Lower leg skin (tissue), 4 donors: Measurements from ENCODE around the gene TSSK6. TPM values are rescaled to one million over a fixed set of nuclear protein-coding genes. Genes with fewer than 3 reads are reported as not detected.

Experiments
- DNase-seq, 2 donors: peaks; one replicate each; pipeline ENCODE4 v3.0.0-alpha.2; 2019; ENCODE audit warnings: low spot score in 2 of 2
- H3K4me3 ChIP-seq: fragments of 200-600 bp; sonication (generic); 2 replicates; pipeline ENCODE4 v1.5.1; 2017; ENCODE audit warnings: mild to moderate bottlenecking, low read depth; ENCODE audit not compliant: poor library complexity, severe bottlenecking
- POLR2A ChIP-seq, 2 donors: fragments of 450-650 bp; IDR thresholded peaks; one replicate each; pipeline ENCODE4 v1.6.1; 2016 to 2017; ENCODE audit warnings: antibody characterized with exemption in 2 of 2, mild to moderate bottlenecking in 1 of 2, moderate library complexity in 1 of 2
- whole genome bisulfite sequencing, 2 donors: methylation state at CpG; one replicate each; pipeline ENCODE4 v1.1.5; 2018; 5-methylcytosine and 5-hydroxymethylcytosine counted together
- intact Hi-C: fragments of 100-400 bp; cut with DNase I; formaldehyde crosslinking; loops from one replicate; pipeline ENCODE4 v1.15.0; 2023; ENCODE audit warnings: low total_unique reads
- total RNA-seq, 4 donors: library from RNA; depleted of rRNA; stranded (reverse); fragments of >200 nt; gene quantifications; one replicate each; pipeline ENCODE4 v1.1.0, GENCODE V29; 2016
- TF ChIP-seq, protein P1 (sequence below), 3 donors: fragments of 450-650 bp; IDR thresholded peaks; one replicate each; pipeline ENCODE4 v1.5.1; 2016; ENCODE audit warnings: antibody characterized with exemption in 3 of 3, mild to moderate bottlenecking in 3 of 3, moderate library complexity in 2 of 3

TSSK6 gene
- total RNA-seq: 1 to 10 TPM; 4.0 to 8.9 (median 6.7) TPM

GRCh38 chr19:19514881-19515641 is at the start of gene TSSK6:
Gene TSSK6 (minus strand): TSS chr19:19515548. CDS start chr19:19515427, 121 bp downstream.
- intact Hi-C loops: no loop called here

GRCh38 chr19:19563348-19563848 is 48.0 kb upstream of the TSSK6 start:
- peak in 1 of 2 donors; percentile 83 for DNase-seq
- no peak overlapping the region for H3K4me3 ChIP-seq
- WGBS, 2 donors: 92 to 94% methylated on average over 14 to 17 of the region's 17 CpGs
- TF ChIP-seq, protein P1, sequence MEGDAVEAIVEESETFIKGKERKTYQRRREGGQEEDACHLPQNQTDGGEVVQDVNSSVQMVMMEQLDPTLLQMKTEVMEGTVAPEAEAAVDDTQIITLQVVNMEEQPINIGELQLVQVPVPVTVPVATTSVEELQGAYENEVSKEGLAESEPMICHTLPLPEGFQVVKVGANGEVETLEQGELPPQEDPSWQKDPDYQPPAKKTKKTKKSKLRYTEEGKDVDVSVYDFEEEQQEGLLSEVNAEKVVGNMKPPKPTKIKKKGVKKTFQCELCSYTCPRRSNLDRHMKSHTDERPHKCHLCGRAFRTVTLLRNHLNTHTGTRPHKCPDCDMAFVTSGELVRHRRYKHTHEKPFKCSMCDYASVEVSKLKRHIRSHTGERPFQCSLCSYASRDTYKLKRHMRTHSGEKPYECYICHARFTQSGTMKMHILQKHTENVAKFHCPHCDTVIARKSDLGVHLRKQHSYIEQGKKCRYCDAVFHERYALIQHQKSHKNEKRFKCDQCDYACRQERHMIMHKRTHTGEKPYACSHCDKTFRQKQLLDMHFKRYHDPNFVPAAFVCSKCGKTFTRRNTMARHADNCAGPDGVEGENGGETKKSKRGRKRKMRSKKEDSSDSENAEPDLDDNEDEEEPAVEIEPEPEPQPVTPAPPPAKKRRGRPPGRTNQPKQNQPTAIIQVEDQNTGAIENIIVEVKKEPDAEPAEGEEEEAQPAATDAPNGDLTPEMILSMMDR (IDR thresholded peaks at IDR 0.05): no peak
- no peak for TF ChIP-seq POLR2A (IDR thresholded peaks at IDR 0.05)
- intact Hi-C loops: no loop called here

More at GRCh38 chr19:19514881-19515641, at the start of gene TSSK6:
- 86% methylated on average over 74 of the region's 74 CpGs for WGBS, 2 donors
- DNase-seq: no peak
- TF ChIP-seq, protein P1 (IDR thresholded peaks at IDR 0.05): no peak
- no peak for TF ChIP-seq POLR2A (IDR thresholded peaks at IDR 0.05)
- peak within 1 kb of the TSS; percentile 72 for H3K4me3 ChIP-seq

GRCh38 chr19:19562665-19563347 is 47.5 kb upstream of the TSSK6 start:
- peak in 1 of 2 donors; percentile 80 for DNase-seq
- intact Hi-C loops: no loop called here
- TF ChIP-seq POLR2A (IDR thresholded peaks at IDR 0.05): no peak
- TF ChIP-seq, protein P1 (IDR thresholded peaks at IDR 0.05): no peak
- WGBS, 2 donors: 81 to 88% methylated on average over 15 to 16 of the region's 17 CpGs
- H3K4me3 ChIP-seq: no peak overlapping the region

DNA sequence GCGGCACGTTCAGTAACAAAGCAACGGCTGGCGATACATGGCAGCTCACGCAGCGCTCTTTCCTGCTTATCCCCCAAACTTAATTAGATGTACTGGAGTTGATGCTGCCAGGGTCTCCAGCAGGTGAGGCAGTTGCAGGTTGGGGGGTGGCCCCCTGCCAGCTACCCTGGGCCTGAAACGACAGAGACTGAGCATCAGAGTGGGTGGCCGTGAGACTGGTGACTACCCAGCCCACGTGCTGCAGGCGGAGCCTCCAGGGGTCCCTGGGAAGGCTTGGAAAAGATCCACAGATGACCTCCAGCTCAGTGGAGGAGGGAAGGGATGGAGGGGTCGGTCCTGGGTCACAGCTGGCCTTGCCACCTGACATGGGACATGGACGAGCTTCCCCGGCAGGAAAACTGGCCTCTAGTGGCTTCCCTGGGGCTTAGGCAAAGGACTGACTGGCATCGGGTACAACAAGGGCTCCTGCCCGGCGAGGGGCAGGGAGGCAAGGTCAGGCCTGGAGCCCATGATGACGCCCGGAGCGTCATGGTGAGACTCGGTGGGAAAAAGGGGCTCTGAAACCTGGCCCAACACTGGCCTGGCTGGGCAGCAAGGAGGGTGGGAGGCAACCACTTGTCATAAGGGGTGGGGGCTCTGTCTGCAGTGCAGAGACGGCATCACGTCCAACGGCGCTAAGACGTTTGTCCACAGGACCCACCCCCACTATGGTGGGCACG is 46.8 kb upstream of the TSSK6 start:
- intact Hi-C loops: no loop called here
- DNase-seq: peak in 1 of 2 donors; percentile 81
- 87 to 88% methylated on average over 22 to 24 of the region's 26 CpGs for WGBS, 2 donors
- TF ChIP-seq, protein P1 (IDR thresholded peaks at IDR 0.05): no peak
- no peak for TF ChIP-seq POLR2A (IDR thresholded peaks at IDR 0.05)
- H3K4me3 ChIP-seq: no peak overlapping the region

DNA sequence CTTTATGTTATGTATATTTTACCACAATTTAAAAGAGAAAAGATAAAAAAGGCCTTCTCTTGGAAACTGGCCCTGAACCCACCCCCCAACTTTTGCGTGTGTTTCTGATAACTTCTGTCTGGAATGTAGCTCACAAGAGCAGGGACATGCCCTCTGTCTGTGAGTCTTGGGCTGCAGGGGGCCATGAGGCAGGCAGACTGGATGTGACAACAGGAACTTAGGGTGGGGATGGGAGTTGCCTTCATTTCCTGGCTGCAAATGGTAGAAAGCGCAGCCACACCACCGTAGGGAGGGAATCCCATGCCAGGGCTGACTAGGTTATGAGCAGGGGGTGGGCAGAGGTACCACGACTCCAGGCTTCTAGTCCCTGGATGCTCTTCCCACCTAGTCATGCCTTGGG is 44.6 kb upstream of the TSSK6 start:
- no peak for TF ChIP-seq POLR2A (IDR thresholded peaks at IDR 0.05)
- TF ChIP-seq, protein P1 (IDR thresholded peaks at IDR 0.05): no peak
- WGBS, 2 donors: 59 to 60% methylated on average over 4 of the region's 4 CpGs

More for the DNA sequence above, 44.6 kb upstream of the TSSK6 start:
- no peak for DNase-seq
- intact Hi-C loops: no loop called here
- H3K4me3 ChIP-seq: no peak overlapping the region
